ENCODE data around the gene ZBP1. TPM values are rescaled to one million over a fixed set of nuclear protein-coding genes. Genes with fewer than 3 reads are reported as not detected.

ZBP1 gene
- total RNA-seq, 1 donor from 2014 or later: not detected

DNA sequence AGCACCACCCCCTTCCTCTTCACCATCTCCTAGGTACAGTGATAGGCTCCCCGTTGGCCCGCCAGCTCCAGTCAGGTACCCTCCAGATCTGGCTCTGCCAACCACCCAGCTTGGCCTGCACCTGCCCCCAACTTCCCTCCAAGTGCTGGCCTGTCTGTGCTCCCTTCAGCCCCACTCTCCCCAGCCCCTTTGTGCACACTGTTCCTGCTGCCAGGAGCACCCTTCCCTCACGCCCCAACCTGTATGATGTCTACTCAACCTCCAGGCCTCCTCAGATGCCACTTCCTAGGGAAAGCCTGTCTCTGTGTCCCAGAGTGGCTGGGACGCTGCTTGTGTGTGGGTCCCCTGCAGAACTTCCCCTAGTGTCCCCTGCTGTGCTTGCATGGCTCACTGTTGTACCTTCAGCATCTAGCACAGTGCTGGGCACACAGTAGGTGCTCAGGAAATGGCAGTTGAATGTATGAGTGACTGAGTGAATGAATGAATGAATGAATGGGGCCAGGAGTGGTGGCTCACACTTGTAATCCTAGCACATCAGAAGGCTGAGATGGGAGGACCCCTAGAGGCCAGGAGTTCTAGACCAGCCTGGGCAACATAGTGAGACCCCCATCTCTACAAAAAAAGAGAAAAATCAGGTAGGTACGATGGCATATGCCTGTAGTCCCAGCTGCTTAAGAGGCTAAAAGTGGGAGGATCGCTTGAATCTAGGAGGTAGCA is 3.0 kb downstream of the ZBP1 start:
- H3K4me1 ChIP-seq: peaks cover 10% of the 10 kb centered on the region
- H3K4me3 ChIP-seq: no peak overlapping the region
- no peak for DNase-seq
- H3K27ac ChIP-seq (replicated peaks): no peak overlapping the region
- H3K27me3 ChIP-seq (ENCODE audit: low read depth): peaks cover 61% of the 10 kb centered on the region
- TF ChIP-seq, protein P1, sequence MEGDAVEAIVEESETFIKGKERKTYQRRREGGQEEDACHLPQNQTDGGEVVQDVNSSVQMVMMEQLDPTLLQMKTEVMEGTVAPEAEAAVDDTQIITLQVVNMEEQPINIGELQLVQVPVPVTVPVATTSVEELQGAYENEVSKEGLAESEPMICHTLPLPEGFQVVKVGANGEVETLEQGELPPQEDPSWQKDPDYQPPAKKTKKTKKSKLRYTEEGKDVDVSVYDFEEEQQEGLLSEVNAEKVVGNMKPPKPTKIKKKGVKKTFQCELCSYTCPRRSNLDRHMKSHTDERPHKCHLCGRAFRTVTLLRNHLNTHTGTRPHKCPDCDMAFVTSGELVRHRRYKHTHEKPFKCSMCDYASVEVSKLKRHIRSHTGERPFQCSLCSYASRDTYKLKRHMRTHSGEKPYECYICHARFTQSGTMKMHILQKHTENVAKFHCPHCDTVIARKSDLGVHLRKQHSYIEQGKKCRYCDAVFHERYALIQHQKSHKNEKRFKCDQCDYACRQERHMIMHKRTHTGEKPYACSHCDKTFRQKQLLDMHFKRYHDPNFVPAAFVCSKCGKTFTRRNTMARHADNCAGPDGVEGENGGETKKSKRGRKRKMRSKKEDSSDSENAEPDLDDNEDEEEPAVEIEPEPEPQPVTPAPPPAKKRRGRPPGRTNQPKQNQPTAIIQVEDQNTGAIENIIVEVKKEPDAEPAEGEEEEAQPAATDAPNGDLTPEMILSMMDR (IDR thresholded peaks at IDR 0.05; ENCODE audit: borderline replicate concordance): no peak
- no peaks in the 10 kb centered on the region for H3K9me3 ChIP-seq (replicated peaks)
- no peaks in the 10 kb centered on the region for H3K36me3 ChIP-seq
- intact Hi-C loops (cut with micrococcal nuclease): no loop called here

DNA sequence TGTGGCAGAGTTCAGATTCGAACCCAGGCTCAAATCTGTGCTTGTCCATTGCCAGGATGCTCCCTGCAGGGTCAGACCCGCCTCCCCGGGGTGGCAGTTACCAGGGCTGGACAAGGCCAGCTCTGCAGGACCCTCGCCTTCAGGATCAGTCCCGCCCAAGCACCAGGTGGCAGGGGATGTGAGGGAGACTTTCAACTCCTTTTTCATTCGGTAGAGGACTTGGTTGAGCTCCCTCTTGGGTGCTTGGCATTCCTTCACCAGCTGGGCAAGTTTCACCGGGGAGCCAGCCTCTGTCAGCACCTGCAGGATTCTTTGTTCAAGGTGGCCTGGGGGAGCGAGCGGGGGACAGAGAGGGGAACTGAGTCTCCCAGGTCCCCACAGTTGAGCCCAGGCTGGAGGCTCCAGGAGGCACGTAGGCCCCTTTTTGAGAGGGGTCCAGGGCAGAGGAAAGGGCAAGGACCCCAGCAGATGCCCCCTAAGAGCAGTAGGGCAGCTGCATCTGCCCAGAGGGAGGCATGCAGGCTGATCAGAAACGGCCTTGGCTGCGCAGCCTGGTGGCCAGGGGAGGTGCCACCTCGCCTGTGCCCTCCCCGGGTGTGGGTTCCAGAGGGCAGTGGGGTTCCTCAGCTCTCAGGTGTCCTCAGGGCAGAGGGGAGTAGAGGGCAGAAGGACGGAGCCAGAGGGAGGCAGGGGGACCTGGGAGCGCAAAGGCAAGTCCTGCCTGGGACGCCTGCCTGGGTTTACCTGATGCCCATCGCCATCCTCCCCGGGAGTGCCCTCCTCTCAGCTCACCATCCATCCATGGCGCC is 3.9 kb downstream of the ZBP1 start:
- no peak for DNase-seq
- intact Hi-C loops (cut with micrococcal nuclease): no loop called here
- Histone ChIP-seq H3K4me3 (no peak overlapping the region), H3K9me3 (replicated peaks) (no peaks in the 10 kb centered on the region), H3K27me3 (ENCODE audit: low read depth) (peaks cover 57% of the 10 kb centered on the region), H3K4me1 (peaks cover 10% of the 10 kb centered on the region), H3K27ac (replicated peaks) (no peak overlapping the region), H3K36me3 (no peaks in the 10 kb centered on the region)
- TF ChIP-seq, protein P1 (IDR thresholded peaks at IDR 0.05; ENCODE audit: borderline replicate concordance): no peak

- Histone ChIP-seq H3K4me3 (no peak overlapping the region), H3K9me3 (replicated peaks) (no peaks in the 10 kb centered on the region), H3K36me3 (no peaks in the 10 kb centered on the region), H3K27ac (replicated peaks) (no peak overlapping the region), H3K27me3 (ENCODE audit: low read depth) (peaks cover 60% of the 10 kb centered on the region), H3K4me1 (peaks cover 10% of the 10 kb centered on the region)
- intact Hi-C loops (cut with micrococcal nuclease): no loop called here
- TF ChIP-seq, protein P1 (IDR thresholded peaks at IDR 0.05; ENCODE audit: borderline replicate concordance): no peak
- DNase-seq: no peak
Observed at GRCh38 chr20:57615445-57615811, 4.8 kb downstream of the ZBP1 start.

DNA sequence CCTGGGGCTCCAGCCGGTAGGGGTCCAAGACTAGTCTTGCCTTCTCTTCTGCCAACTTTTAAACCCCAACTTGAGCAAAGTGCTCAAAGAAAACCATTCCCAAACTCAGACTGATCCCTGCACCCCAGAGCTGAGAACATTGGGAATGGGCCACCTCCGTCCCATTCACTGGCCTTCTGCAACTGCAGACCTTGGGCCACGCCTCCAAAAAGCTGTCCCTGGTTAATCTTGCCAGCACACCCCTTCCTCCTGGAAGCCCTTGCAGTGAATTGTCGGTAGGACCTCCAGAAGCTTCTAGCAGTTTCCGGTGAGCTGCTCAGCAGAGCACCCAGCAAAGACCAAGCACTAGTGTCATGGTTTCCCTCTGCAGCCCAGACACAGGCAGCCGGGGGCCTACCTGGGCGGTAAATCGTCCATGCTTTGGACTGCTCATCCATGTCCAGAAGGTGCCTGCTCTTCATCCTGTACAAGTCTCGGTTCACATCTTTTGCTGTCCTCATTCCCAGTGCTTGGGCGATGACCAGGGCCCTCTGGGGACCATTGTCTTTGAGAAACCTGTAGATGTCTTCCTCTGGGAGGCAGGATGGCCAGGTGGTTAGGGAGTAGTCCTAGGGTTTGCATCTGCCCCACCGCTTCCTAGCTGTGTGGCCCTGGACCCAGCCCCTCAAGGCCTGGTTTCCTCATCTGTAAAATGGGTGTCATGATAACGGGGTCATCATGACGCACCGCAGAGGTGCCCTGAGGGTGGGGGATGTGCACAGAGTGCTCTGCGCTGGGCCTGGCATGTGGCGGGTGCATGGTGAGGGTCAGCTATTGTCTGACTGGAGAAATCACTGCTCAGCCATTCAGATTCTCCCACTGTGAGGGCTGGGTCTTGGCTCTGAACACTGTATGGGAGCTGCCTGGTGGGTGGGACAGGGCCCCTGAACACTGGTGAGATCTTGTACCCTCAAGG is 5.5 kb downstream of the ZBP1 start:
- TF ChIP-seq, protein P1 (IDR thresholded peaks at IDR 0.05; ENCODE audit: borderline replicate concordance): no peak
- Histone ChIP-seq H3K36me3 (no peaks in the 10 kb centered on the region), H3K27ac (replicated peaks) (no peak overlapping the region), H3K4me3 (no peak overlapping the region), H3K4me1 (peaks cover 10% of the 10 kb centered on the region), H3K9me3 (replicated peaks) (no peaks in the 10 kb centered on the region), H3K27me3 (ENCODE audit: low read depth) (peaks cover 66% of the 10 kb centered on the region)
- intact Hi-C loops (cut with micrococcal nuclease): no loop called here
- no peak for DNase-seq

GRCh38 chr20:57613481-57613921 is 6.7 kb downstream of the ZBP1 start:
- TF ChIP-seq, protein P1 (IDR thresholded peaks at IDR 0.05; ENCODE audit: borderline replicate concordance): no peak
- Histone ChIP-seq H3K9me3 (replicated peaks) (no peaks in the 10 kb centered on the region), H3K36me3 (no peaks in the 10 kb centered on the region), H3K4me3 (no peak overlapping the region), H3K4me1 (peaks cover 5% of the 10 kb centered on the region), H3K27ac (replicated peaks) (no peak overlapping the region), H3K27me3 (ENCODE audit: low read depth) (peaks cover 71% of the 10 kb centered on the region)
- DNase-seq: no peak
- intact Hi-C loops (cut with micrococcal nuclease): no loop called here
